ENCODE measurements around the gene HLA-DPA1. TPM values are rescaled to one million over a fixed set of nuclear protein-coding genes. Genes with fewer than 3 reads are reported as not detected.

The HLA-DPA1 gene
- total RNA-seq, 1 donor from 2014 or later = 125 TPM

DNA sequence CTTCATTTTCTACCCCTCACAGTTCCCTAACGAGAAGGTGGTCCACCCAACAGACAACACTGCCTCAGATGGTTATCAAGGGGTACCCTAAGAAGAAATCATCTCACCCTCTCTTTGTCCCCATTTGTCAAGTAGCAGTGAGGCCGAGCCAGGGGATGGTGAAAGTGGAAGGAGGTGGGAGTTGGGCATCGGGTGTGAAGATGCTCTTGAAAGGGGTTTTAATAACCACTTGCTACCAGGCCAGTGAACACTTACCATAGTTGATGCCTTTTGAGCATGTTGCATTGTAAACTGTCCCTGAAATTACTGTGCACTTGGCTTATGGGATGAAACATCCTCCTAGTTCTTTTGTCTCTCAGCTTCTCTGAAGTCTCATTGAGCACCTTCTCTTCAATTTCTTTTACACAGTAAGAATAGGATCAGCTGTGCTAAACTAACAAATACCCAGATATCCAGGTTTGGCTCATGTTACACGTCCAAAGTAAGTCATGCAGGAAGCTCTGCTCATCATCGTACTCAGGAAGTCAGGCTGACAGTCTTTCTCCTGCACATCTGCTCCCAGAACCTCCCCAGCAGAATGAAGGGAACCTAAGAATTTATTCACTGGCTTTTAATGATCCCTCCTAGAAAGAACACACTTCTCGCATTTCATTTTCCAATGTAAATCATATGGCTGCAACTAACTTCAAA, 15.6 kb upstream of the HLA-DPA1 start:
- intact Hi-C loops (cut with micrococcal nuclease) = no loop called here

DNA sequence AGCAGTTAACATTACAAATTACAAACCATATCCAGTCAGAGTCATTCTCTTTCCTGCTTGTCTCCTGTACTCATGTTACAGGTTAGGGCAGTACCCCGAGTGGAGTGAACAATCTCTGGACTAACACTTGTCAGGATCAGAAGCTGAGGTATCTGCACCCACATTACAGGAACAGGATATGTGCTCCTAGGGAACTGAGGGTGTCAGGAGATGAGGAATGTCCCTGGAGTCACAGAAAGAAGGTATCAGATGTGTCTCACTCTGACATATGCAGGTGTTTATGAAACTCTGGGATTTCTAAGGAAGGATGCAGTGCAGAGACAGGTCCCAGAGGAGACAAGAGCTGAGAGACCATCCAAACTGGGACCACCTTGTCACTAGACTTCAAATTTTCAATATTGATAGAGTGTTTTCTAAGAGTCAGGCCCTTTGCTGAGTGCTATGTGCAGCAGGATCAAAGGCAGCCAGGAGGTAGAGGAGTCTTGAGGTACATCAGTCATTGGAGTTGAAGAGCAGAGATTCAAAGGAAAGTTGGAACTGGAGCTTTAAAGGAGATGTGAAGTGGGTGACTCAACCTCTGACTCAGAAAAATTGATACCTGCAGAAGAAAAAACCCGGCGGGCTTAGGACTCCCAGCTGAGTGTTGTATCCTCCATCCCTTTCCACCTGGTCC, 14.9 kb upstream of the HLA-DPA1 start:
- intact Hi-C loops (cut with micrococcal nuclease) = no loop called here

DNA sequence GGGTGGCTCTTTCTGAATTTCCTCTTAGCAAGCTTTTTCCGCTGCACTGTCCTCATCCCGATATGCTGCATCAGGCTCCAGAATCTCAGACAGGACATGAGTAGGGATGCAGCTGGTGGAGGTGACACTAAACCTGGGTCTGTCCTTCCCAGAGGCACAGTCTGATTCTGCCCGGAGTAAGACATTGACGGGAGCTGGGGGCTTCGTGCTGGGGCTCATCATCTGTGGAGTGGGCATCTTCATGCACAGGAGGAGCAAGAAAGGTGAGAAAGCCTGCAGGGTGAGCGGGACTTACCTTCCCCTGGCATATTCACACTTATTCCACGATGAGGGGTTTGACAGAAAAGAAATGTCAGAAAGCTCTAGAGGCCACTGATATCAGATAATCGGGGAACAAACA, 12.2 kb upstream of the HLA-DPA1 start:
- intact Hi-C loops (cut with micrococcal nuclease) = no loop called here

DNA sequence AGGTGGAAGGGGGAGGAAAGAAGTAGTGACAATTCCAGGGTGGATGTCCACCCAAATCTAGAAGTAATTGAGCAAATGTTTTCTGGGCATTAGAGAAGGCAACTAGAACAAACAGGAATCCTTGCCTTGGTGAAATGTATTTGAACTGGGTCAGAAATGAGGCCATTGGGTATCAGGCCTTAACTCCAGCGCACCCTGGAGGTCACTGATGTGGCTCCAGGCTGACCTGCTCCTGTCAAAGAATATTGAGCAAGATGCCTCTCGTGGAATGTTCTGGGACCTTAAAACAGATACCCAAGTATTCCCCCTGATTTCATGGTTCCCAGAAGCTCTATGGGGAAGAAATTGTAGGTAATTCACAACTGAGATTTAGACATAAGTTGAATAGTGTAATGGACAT, 9.3 kb upstream of the HLA-DPA1 start:
- intact Hi-C loops (cut with micrococcal nuclease) = loop anchor here (1.0 kb wide), 1 partner anchor 68 kb away; no protein-coding TSS in a partner anchor

DNA sequence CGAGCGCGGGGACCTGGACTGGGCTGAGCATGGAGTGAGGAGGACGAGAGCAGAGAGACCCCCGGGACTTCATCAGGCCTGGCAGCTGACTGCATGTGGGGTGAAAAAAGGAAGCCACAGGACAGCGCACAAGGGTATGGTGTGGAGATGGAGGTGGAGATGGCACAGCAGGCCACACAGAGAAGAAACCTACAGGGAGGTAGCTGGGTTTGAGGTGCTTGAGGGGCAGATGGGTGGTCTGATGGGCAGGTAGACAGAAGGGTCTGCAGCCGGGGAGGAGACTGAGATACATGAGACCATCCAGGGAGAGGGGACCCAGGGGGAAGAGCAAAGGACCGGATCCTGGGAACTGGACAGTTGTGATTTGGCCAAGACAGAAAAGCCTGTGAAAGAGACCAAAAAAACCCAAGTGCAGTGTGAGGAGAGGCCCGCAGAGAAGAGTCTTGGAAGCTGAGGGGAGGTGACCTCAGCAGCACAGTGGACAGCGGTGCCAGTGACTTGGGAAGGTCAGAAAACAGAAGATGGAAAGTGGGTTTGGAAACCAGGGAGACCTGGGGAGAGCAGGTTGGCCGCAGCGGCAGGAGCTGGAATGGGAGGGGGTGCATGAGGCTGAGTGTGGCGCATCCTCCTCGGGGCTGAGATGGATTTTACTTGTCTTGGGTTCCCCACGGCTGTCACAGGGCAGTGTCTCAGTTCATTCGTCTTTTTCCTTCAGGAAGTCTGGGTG, 7.8 kb upstream of the HLA-DPA1 start:
- intact Hi-C loops (cut with micrococcal nuclease) = no loop called here

DNA sequence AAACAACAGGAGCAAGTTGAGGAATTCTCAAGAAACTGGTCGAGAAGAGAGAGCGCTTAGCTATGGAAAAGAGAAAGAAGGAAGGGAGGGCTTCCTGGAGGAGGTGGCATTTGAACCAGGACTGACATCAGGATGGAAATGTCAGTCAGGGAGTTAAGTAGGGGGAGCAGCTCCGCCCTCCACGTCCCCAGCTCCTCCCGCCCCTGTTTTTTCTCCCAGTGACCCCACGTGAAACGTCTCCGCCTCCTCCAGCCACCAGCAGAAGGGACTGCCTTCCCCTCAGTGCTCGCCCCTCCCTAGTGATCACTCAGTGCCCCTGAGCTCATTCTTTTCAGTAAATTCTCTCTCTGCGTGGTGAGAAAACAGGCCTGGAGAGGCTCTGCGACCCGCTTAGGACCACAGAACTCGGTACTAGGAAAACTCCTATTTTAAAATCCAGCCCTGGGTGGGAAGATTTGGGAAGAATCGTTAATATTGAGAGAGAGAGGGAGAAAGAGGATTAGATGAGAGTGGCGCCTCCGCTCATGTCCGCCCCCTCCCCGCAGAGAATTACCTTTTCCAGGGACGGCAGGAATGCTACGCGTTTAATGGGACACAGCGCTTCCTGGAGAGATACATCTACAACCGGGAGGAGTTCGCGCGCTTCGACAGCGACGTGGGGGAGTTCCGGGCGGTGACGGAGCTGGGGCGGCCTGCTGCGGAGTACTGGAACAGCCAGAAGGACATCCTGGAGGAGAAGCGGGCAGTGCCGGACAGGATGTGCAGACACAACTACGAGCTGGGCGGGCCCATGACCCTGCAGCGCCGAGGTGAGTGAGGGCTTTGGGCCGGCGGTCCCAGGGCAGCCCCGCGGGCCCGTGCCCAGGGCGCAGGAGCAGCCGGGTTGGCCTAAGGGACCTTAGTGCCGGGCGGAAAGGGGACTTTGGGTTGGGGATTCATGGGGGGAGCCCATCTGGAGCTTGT, 7.0 kb upstream of the HLA-DPA1 start:
- intact Hi-C loops (cut with micrococcal nuclease) = no loop called here

DNA sequence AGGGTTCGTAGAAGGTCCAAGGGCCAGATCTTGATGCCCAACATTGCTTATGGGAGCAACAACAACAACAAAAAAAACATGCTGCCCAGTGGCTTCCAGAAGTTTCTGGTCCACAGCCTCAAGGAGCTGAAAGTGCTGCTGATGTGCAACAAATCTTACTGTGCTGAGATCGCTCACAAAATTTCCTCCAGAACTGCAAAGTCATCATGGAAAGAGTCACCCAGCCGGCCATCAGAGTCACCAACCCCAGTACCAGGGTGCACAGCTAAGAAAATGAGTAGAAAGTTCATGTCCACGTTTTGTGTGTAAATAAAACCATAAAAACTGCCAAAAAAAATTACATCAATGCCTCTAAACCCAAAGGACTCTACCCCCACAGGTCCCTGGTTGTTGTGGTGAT, 6.1 kb upstream of the HLA-DPA1 start:
- intact Hi-C loops (cut with micrococcal nuclease) = loop anchor here (10.0 kb wide), 1 partner anchor 185 kb away; no protein-coding TSS in a partner anchor

DNA sequence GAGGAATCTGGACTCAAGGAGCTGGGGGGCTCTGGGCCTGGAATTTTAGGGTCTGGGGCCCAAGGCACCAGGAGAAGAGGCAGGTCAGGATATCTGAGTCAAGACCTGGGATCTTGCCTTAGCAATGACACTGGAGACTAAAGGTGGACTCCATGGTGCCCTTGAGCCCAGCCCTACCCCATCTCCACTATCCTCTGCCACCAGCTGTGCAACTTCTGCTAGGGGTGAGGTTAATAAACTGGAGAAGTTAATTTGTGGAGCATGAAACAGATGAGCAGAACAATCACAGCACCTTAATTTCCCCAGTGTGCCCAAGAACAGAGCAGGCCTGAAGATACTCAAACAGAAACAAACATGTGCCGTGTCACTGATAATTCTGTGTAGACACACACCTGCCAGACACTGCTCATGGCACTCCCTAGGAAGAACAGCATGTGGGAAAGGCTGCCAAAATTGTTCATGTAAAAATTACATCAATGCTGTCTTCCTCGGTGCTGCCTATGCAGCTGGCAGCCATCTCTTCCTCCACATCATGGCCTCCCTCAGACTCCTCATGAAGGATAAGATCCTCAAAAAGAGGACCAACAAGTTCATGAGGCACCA, 5.6 kb upstream of the HLA-DPA1 start:
- intact Hi-C loops (cut with micrococcal nuclease) = loop anchor here (10.0 kb wide), 1 partner anchor 184 kb away; no protein-coding TSS in a partner anchor

DNA sequence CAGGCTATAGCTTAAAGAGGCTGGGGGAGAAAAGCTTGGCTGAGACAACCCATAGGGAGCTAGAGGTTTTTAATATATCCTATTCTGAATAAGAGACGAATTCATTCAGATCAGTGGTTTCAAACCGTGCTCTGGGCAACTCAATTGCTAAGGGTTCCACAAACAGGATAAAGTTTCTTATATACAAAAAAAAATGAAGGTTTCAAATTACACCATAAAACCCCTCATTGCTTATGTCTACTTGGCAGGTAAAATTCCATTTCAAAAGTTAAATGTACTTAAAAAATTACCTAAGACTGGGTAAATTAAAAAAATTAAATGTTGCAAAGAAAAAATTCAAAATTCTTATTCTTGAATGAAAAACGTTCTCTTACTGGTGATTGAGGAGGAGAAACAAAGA, 5.0 kb upstream of the HLA-DPA1 start:
- intact Hi-C loops (cut with micrococcal nuclease) = loop anchor here (10.0 kb wide), 1 partner anchor 184 kb away; no protein-coding TSS in a partner anchor

DNA sequence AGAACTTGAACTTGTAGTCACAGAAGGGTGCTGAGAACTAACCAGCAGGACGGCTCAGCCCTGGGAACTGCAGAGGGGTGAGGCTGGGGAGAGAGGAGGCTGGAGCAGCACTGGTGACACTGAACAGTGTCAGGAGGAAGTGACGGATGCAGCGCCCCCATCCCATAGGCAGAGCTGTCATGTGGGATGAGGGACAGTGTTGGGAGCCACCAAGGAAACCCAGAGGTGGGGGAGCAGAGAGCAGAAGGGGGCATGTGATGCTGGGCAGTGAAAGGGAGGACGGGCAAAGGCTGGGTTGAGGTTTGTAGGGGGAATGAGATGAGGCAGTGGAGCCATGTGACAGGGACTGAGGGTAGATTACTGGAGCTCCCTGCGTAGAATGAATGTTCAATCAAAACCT, 4.5 kb upstream of the HLA-DPA1 start:
- intact Hi-C loops (cut with micrococcal nuclease) = loop anchor here (10.0 kb wide), 1 partner anchor 183 kb away; no protein-coding TSS in a partner anchor

DNA sequence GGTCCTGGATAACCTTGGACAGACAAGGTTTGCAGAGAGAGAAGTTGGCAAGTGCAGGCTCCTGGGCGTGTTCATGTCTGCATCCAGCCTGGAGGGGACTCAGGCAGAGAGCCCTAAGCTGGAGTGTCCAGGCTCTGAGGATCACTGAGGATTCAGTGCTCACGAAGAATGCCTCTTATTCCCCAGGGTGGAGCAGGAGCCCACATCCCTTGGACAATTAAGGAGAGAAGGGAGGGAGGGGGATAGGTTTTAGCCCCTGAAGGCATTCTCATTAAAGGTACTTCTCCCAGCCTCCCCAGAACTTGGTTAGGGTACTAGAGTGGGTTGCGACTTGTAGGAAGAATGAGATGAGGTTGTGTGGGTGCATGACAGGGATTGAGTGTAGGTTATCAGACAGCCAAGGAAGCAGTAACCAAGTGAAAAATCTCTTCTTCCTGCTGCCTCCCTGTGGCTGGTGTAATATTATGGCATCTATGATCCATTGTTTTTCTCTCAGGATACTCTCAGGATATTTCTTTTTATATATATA, 3.0 kb upstream of the HLA-DPA1 start:
- intact Hi-C loops (cut with micrococcal nuclease) = loop anchor here (10.0 kb wide), 1 partner anchor 182 kb away; no protein-coding TSS in a partner anchor

DNA sequence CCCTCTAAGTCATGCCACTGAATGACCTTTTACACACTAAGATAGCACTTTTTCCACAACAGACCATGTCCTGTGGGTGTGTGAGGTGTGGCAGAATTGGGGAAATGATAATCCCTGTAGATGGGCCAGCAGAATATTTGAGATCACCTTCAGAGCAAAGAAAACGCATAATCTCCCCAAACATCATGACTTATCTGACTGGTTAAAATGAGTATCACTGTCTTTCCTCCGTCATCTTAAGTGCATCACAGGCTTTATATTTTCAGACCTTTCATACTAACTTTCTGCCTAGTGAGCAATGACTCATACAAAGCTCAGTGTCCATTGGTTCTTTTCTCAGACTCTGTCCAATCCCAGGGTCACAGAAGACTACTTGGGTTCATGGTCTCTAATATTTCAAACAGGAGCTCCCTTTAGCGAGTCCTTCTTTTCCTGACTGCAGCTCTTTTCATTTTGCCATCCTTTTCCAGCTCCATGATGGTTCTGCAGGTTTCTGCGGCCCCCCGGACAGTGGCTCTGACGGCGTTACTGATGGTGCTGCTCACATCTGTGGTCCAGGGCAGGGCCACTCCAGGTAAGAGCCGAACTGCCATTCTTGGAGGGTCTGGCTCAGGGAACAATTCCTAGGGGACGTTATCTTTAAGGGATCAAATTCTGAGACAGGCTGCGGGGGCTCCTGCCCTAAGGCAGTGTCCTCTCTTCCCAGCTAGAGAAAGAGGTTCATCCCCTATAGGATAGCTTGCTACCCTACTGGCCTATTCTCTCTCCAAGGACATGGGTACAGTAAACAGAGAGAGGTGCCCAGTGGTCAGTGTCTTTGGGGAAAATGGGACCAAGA, 2.3 kb upstream of the HLA-DPA1 start, which contains the start of gene HLA-DPB1:
Gene HLA-DPB1 (plus strand): TSS at position 423 of the 838 bp plus-strand sequence. CDS start 52 bp downstream, at position 475.
- intact Hi-C loops (cut with micrococcal nuclease) = loop anchor here (10.0 kb wide), 1 partner anchor 181 kb away; no protein-coding TSS in a partner anchor

DNA sequence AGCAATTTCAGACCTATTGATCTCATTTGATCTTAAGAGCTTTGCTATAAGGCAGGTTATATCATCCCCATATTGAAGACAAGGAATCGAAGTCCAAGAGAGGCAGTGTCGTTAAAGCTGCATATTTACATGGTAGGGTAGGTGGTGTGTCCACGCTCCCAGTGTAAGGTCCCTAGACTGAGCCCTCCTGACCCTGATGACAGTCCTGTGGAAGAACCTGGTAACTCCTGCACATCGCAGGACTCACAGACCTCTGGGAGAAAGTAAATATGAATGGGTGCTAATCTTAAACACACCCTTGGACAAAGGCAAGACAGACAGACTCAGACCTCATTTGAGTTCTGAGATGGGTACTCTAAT, 1.7 kb upstream of the HLA-DPA1 start:
- intact Hi-C loops (cut with micrococcal nuclease) = loop anchor here (10.0 kb wide), 1 partner anchor 180 kb away; no protein-coding TSS in a partner anchor

DNA sequence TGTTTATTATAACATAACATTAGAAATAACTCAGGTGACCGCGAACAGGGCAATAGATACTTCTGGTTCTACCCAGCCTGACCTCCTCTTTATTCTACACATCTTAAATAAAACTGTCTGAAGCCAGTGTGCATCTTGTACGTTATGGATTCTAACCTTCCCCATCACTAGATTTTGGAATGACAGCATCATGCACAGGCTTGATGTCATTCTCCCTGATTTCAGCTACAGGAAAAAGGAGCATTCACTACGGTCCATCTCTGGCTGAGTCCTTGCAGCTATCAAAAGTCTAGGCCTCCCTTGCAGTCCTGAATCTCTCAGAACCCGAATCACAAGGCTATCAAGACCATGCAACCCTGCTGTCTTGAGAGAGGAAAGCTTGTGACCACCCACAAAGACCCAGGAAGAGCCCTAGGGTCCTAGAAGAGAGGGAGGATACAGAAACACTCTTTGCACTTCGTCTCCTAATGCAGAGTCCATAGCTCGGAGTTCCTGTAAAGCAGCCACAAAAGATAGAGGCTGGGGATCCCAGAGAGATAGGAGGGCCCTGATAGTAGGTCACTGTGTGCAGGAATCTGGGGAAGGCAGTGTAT, 845 bp downstream of the HLA-DPA1 start:
- intact Hi-C loops (cut with micrococcal nuclease) = loop anchor here (10.0 kb wide), 1 partner anchor 178 kb away; no protein-coding TSS in a partner anchor

DNA sequence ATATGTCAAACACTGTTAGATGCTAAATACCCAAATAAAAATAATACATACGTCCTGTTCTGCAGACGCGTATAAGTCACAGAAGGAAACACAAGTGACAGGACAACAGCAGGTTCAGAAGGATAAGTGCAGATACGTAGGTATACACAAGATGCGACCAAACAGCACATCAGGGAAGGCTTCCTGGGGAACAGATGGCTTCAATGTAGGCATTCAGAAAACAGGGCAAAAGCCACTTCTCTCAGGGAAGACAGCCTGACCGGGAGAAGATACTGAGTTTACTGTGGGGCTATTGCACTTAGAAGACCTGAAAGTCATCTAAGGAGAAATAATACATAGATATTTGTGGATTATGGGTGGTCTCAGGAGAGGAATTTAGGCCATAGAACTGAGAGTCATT, 1.9 kb downstream of the HLA-DPA1 start:
- intact Hi-C loops (cut with micrococcal nuclease) = loop anchor here (10.0 kb wide), 1 partner anchor 177 kb away; no protein-coding TSS in a partner anchor

DNA sequence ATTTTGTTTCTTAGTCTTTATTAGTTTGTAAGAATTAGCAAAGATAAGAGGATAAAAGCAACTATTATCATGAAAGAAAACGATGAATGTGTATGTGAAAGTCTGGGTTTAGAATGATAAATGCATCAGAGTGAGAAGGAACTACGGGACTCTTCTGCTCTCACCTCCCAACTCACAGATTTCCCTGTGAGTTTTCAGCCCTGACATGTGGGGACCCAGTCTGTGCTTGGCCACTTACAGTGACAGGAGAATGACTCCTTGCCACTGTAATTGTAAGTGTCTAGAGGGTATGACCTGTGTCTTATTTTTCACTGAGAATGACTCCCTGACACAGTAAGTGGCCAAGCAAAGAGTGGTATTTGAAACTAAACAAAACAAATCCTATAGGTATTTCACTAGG, 2.5 kb downstream of the HLA-DPA1 start:
- intact Hi-C loops (cut with micrococcal nuclease) = loop anchor here (10.0 kb wide), 1 partner anchor 176 kb away; no protein-coding TSS in a partner anchor

DNA sequence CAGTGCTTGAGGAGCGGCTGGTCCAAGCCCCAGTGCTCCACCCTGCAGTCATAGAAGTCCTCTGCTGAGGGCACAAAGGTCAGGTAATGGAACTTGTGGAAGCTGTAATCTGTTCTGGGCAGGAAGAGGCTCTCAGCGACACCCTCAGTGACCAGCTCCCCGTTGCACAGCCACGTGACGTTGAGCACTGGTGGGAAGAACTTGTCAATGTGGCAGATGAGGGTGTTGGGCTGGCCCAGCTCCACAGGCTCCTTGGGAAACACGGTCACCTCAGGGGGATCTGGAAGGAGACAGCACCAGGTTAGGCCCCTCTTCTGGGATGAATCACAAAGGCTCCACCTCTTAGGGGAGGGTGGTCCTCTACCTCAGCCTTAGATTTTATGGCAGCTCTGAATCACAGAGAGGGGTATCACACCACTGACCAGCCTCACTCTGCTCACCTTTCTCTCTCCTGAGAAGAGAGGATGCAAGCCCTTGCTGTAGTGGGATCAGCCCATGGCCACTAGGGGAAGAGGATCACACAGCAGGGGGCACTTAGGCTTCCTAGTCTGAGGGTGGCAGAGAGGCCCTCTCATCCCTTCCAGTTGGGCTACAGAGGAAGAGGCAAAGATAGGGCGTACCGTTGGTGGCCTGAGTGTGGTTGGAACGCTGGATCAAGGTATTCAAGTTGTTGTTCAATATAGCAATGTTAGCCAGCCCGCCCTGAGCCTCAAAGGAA, 4.3 kb downstream of the HLA-DPA1 start:
- intact Hi-C loops (cut with micrococcal nuclease) = no loop called here

Measured in T-helper 2 cell treated with Interferon-gamma antibody and Interleukin-4, amounts not matched to agents 100 ng/mL and 5 ng/mL, for 36 hours (primary cell).